GM18909 (cell line): ENCODE results near the gene HNF1B.

Source experiments
- ATAC-seq: cut with Tn5 transposase; IDR thresholded peaks from one replicate; pipeline ENCODE4 v1.9.1; 2021; ENCODE audit warnings: mild to moderate bottlenecking; ENCODE audit not compliant: unreplicated experiment, poor library complexity

The HNF1B gene

GRCh38 chr17:37740915-37741314 lies 3.9 kb downstream of the HNF1B start:
- no peak for ATAC-seq

- ATAC-seq: no peak
Measured at GRCh38 chr17:37737971-37738370, 6.9 kb downstream of the HNF1B start.

DNA sequence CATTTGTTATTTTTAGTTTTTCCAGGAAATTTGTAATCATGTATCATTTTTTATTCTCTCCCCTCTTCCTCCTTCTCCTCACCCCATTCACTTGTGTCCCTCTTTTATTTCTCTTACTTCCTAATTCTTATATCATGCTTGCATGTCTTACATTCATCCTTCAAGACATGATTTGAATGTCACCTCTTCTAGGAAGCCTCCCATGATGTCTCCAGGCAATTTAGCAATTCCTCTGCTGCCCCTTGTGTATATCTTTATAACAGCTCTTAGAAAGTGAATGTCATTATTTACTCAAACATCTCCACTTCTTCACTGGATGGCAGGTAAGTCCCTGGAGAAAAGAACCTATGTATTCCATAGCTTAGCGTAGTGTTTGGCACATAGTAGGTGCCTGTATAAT lies 7.8 kb downstream of the HNF1B start:
- ATAC-seq: no peak

- ATAC-seq: no peak
Measured at GRCh38 chr17:37736428-37736827, 8.4 kb downstream of the HNF1B start.

DNA sequence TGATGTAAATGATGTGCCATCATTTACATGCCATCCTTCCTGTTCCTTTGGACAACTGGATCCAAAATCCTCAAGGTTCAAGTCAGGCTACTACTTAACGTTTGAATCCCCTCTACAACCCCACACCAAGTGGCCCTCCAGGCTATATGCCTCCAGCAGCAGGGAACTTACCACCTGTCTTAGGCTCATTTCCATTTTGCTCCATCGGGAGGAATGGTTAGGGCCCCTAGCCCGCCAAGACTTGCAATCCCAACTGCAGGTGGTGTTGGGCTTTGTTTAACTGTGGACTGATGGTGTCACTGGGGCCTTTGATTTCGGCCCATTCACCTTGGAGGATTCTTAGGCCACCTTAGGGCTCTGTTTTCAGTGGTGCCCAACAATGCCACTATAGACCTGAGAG lies 9.7 kb downstream of the HNF1B start:
- ATAC-seq: no peak

GRCh38 chr17:37732316-37732715 lies 12.5 kb downstream of the HNF1B start:
- ATAC-seq: no peak

DNA sequence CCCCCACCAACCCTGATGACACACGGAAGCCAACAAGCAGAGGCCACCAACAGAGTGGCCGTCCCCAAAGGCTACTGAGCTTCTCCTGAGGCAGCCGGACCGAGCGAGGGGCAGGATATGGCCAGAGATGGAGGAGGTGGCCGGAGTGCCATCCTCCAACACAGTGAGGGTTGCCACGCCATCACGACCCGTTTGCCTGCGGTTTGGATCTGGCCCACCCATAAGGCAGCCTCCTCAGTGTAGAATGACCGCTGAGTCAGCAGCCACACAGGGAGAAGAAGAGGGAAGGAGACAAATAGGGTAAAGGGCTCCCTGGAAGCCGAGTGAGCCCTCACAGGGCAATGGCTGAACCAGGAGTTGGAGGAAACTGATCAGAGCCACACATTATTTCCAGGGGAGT lies 13.8 kb downstream of the HNF1B start:
- ATAC-seq: no peak

- no peak for ATAC-seq
Measured at GRCh38 chr17:37729905-37730304, 15.0 kb downstream of the HNF1B start.

GRCh38 chr17:37726891-37727675 lies 17.8 kb downstream of the HNF1B start:
- ATAC-seq: no peak

DNA sequence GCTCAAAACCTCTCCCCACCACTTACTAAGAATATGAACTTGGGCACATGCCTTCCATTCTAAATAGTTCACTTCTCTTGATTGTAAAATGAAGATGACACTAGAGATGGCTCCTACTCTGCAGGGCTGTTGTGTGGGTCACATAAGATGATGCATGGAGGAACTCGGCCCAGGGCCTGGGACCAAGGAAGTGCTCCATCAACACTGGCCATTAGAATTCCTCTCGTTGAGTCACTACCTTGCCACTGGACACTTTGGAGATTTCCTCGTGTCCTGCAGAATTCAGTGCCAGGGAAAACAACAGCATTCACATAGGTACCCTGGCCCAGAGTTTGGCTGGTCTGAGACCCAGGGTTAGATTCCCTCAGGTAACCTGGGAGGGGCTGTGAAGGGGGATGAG lies 18.6 kb downstream of the HNF1B start:
- no peak for ATAC-seq

- no peak for ATAC-seq
Measured at GRCh38 chr17:37725601-37726146, 19.2 kb downstream of the HNF1B start.

DNA sequence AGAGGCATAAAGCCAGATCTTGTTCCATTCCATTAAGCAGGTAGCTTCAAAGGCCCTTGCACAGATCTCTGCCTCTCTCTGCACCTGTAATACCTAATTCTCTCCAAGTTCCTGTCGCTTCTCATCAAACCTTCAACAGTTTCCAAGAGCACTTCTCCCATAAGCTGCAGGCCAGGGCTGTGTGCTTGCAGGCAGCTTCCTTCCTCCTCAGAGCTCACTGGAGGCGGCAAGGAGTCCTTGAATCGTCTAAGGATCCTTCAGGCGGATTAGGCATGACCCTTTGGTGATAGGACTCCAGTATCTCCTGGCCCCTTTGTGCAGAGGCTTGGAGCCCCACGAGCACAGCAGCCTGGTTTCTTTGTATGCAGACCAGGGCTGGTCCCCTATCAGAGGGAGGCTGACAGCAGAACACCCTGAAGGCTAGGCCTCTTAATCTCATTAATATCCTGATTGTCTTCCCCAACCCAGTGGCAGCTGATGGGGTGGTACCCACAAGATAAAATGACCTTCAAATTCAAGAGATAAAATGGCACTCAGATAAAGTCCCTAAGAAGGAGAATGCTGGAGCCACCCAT lies 19.8 kb downstream of the HNF1B start:
- no peak for ATAC-seq

DNA sequence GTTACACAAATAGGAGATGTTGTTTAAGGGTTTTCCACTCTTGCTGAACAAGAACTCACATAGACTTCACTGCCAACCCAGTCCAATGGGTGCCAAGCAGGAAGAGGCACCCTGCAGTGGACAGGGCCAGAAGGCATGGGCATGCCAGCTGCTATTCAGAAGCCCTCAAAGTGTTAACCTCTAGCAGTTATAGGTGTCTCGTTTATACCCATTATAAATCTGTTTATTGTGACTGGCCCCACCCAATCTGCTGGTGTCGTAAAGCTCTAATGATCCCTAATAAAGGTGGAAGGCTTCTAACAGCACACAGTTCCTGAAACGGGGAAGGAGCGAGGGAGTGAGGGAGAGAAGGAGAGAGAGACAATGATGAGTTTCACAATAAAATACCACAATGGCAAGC lies 23.9 kb downstream of the HNF1B start:
- ATAC-seq: no peak

- no peak for ATAC-seq
Measured at GRCh38 chr17:37719866-37720265, 25.0 kb downstream of the HNF1B start.

DNA sequence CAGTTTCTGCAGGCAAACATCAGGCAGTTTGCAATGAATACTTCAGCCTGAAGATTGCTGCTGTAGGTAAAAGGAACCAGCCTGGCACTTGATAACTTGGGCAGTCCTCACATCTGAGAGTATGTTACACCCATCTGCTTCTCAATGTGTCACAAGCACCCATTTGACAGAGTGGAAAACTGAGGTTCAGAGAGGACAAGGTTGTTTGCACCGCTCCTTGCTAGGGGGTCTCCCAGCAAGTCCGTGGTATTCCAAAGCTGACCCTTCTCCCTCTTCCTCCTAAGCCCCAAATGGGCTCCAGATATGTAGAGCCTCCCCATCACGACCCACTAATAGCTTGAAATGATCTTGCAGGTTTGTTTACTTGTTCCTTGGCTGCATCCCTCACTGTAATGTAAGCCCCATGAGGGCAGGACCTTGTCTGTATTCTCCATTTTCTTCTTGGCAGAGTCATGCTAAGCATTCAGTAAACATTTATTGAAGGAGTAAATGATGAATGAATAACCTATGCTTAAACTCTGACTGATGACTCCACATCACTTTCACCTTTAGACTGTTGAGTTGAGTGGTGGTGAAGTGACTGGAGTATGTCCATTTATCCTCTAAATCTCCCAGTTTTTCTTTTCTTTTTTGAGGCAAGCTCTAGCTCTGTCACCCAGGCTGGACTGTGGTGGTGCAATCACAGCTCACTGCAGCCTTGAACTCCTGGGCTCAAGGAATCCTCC lies 26.4 kb downstream of the HNF1B start:
- ATAC-seq: no peak

DNA sequence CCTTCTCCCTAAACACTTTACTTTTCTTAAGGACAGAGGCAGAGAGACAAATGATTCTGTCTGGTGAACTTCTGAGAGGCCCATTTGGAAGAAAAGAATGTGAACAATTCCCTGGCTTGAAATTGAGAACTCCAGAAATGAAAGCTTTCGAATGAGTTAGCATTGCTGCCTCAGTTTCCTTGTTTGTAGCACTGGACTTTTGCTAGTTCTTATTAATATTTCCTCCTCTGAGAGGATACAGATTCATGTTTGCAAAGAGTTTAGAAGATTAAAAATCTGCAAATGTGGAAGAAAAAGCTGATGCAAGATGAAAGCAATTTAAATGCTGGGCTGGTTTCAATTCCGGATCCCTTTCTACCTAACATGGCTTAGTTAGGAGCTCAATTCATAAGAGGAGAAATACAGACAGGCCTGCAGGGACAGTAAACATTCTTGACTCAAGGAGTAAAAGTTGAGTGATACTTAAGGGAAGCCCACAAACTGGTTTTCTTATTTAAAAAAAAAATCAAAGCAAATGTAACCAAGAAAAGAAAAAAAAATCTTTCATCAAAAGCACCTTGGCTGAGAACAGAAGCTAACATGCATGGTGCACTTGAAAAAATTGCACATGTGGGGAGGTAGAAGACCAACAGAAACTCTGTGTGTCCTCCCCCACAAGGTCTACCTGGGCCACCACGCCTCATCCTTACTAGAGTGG lies 27.1 kb downstream of the HNF1B start:
- ATAC-seq: no peak

DNA sequence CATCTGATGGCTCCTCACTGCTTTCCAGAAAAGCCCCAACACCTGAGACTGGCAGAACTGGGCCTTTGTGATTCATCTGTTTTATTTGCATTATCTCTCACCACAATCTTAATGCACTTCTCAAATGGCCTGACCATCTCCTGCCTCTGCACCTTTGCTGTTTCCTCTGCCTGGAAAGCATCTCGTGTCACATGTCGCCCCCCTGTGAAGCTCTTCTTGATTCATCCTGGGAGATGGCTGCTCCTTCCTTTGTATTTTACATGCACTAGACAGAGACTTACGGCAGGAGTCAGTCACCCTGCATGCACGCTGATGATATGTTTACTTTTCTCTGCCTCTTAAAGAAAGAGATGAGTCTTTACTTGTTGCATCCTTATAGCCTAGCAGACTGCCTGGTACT lies 30.0 kb downstream of the HNF1B start:
- ATAC-seq: no peak

DNA sequence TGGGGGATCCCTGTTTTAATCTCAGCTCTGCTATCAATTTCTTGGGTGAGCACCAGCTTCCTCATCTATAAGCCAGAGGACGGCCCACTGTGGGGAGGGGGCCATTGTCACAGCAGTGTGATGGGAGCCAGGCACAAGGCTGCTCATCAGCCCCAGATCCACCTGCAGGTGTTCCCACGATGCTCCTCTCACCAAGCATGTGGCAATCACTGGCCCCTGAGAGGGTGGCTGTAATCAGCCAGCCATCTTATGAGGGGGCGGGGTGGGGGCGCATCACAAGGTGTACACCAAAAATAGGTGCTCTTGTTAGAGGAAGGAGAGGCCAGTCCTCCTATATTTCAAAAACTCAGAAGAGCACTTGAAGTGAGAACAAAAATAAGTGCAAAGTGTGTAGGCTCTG lies 31.2 kb downstream of the HNF1B start:
- ATAC-seq: no peak

GRCh38 chr17:37713028-37713431 lies 31.8 kb downstream of the HNF1B start:
- ATAC-seq: no peak

- no peak for ATAC-seq
Measured at GRCh38 chr17:37711113-37711512, 33.7 kb downstream of the HNF1B start.
